ENCODE data around the gene COX20. TPM values are rescaled to one million over a fixed set of nuclear protein-coding genes. Genes with fewer than 3 reads are reported as not detected.

COX20 gene
- total and polyA plus RNA-seq, 2 of the 4 experiments (the other 2 are of a cell fraction) = 13.3 to 27.0 TPM

GRCh38 chr1:244876228-244876910 is 40.9 kb downstream of the COX20 start:
- Histone ChIP-seq H2AK9ac (replicated peaks; ENCODE audit: low read depth, low read length, poor library complexity) (no peak overlapping the region), H2BK5ac (ENCODE audit: low read depth, low read length, poor library complexity, severe bottlenecking) (no peak overlapping the region), H4K8ac (ENCODE audit: low read depth in 2 of 2, low read length in 2 of 2) (no peak overlapping the region), H2BK120ac (ENCODE audit: low read depth, low read length) (no peak overlapping the region), H2AK5ac (ENCODE audit: low read depth, low read length) (no peak overlapping the region), H3K4me2 (ENCODE audit: low read depth, low read length) (no peak overlapping the region), H2AFZ (replicated peaks; ENCODE audit: low read length, poor library complexity) (no peak overlapping the region), H3K9me3 (ENCODE audit: control insufficient read depth, insufficient read depth, low read length) (no peaks in the 10 kb centered on the region), H2BK15ac (ENCODE audit: low read depth, low read length) (no peak overlapping the region), H3K79me1 (ENCODE audit: low read depth in 1 of 2, low read length in 2 of 2) (no peaks in the 10 kb centered on the region), H3K9me1 (ENCODE audit: insufficient read depth, low read length) (no peaks in the 10 kb centered on the region), H2BK20ac (ENCODE audit: low read depth, low read length) (no peak overlapping the region), H3K4me1 (ENCODE audit: control insufficient read depth, insufficient read depth, low read length) (no peaks in the 10 kb centered on the region), H4K5ac (ENCODE audit: low read depth, low read length) (no peak overlapping the region), H3K27ac (ENCODE audit: insufficient read depth, low read length) (no peak overlapping the region), H3K18ac (ENCODE audit: low read depth, low read length) (no peak overlapping the region), H3K4me3 (ENCODE audit: insufficient read depth, low read depth, low read length) (no peak overlapping the region), H3K23ac (ENCODE audit: low read depth, low read length) (no peak overlapping the region), H4K91ac (ENCODE audit: insufficient read depth, low read depth, low read length) (no peak overlapping the region), H3K36me3 (ENCODE audit: control insufficient read depth, insufficient read depth, low read length) (no peaks in the 10 kb centered on the region), H3K27me3 (ENCODE audit: control insufficient read depth, insufficient read depth, low read length) (no peaks in the 10 kb centered on the region; the same call in 1 of the 2 replicates), H3K9ac (ENCODE audit: low read depth, low read length) (no peak overlapping the region), H3K4ac (ENCODE audit: low read depth, low read length) (no peak overlapping the region), H3K14ac (replicated peaks; ENCODE audit: low read depth, low read length) (no peak overlapping the region), H4K20me1 (ENCODE audit: insufficient read depth, low read length) (no peaks in the 10 kb centered on the region), H3K56ac (ENCODE audit: extremely low read depth, insufficient read depth, low read length) (no peak overlapping the region)
- DNase-seq (no peak), ATAC-seq (ENCODE audit: low read depth) (no peak)
- WGBS, 2 experiments (ENCODE audit: extremely low coverage in 2 of 2, insufficient read length in 1 of 2) = 78% methylated on average over 3 of the region's 8 CpGs; no CpG with 5 or more reads in 1 of the 2 experiments
- BruUV-seq (replicated peaks) = no TSS peak
- no peak for TF ChIP-seq RFX5 (IDR thresholded peaks at IDR 0.05; ENCODE audit: low read depth, low read length)
- no peak for TF ChIP-seq CEBPB (IDR thresholded peaks at IDR 0.05; ENCODE audit: low read depth, low read length)
- TF ChIP-seq MAFK (IDR thresholded peaks at IDR 0.05; ENCODE audit: low read depth, low read length) = no peak
- TF ChIP-seq MAZ (IDR thresholded peaks at IDR 0.05; ENCODE audit: borderline replicate concordance, low read depth, low read length) = no peak
- TF ChIP-seq CHD1 (IDR thresholded peaks at IDR 0.05; ENCODE audit: low read depth, low read length) = no peak
- TF ChIP-seq BHLHE40 (IDR thresholded peaks at IDR 0.05; ENCODE audit: low read depth, low read length) = no peak
- TF ChIP-seq RAD21 (IDR thresholded peaks at IDR 0.05; ENCODE audit: low read length) = no peak
- no peak for TF ChIP-seq USF2 (IDR thresholded peaks at IDR 0.05; ENCODE audit: low read depth, low read length)
- TF ChIP-seq RCOR1 (IDR thresholded peaks at IDR 0.05; ENCODE audit: insufficient replicate concordance, low read length) = no peak
- in situ Hi-C loops (cut with MboI; ENCODE audit: low sequenced_read_pairs) (no loop called here), dilution Hi-C loops (cut with HindIII; ENCODE audit: low sequenced_read_pairs, unreplicated experiment) (no loop called here), intact Hi-C loops (cut with micrococcal nuclease) (no loop called here)
- ChIA-PET POLR2A (ENCODE audit: unreplicated experiment) (no interaction called here), CTCF (no interaction called here)

Measured in IMR-90 (cell line).